IgD-negative memory B cell (primary cell): ENCODE results near the gene C5orf24. TPM values are rescaled to one million over a fixed set of nuclear protein-coding genes. Genes with fewer than 3 reads are reported as not detected.
"Not testable (repeated sequence)": the region's sequence is repeated elsewhere in the genome, so short reads cannot be mapped to it uniquely, and the experiment has no call there.

Experiments
- H3K27ac Mint-ChIP-seq, 3 donors: one replicate each; pipeline ENCODE4 v1.8.0; 2020 to 2022; ENCODE audit warnings: mild to moderate bottlenecking in 3 of 3, mixed read lengths in 3 of 3, moderate library complexity in 1 of 3
- H3K27me3 Mint-ChIP-seq: one replicate; pipeline ENCODE4 v1.8.0; 2021; ENCODE audit warnings: mixed read lengths
- H3K36me3 Mint-ChIP-seq: one replicate; pipeline ENCODE4 v1.8.0; 2020; ENCODE audit warnings: mild to moderate bottlenecking, mixed read lengths
- H3K4me1 Mint-ChIP-seq, 3 donors: one replicate each; pipeline ENCODE4 v1.8.0; 2020 to 2022; ENCODE audit warnings: mixed read lengths in 3 of 3, mild to moderate bottlenecking in 1 of 3
- H3K4me3 Mint-ChIP-seq, 4 donors: one replicate each; pipeline ENCODE4 v1.8.0; 2020 to 2022; ENCODE audit warnings: mild to moderate bottlenecking in 4 of 4, mixed read lengths in 4 of 4, moderate library complexity in 3 of 4
- H3K9me3 Mint-ChIP-seq, 3 donors: one replicate each; pipeline ENCODE4 v1.8.0; 2020 to 2021; ENCODE audit warnings: mixed read lengths in 3 of 3, mild to moderate bottlenecking in 1 of 3
- polyA plus RNA-seq: library from polyadenylated mRNA; unstranded; fragments of 300-500 nt; fragmentation: Illumina TruSeq; gene quantifications from one replicate; pipeline ENCODE4 v1.2.3, GENCODE V29; 2021

C5orf24 gene
- 9.4 TPM for polyA plus RNA-seq

DNA sequence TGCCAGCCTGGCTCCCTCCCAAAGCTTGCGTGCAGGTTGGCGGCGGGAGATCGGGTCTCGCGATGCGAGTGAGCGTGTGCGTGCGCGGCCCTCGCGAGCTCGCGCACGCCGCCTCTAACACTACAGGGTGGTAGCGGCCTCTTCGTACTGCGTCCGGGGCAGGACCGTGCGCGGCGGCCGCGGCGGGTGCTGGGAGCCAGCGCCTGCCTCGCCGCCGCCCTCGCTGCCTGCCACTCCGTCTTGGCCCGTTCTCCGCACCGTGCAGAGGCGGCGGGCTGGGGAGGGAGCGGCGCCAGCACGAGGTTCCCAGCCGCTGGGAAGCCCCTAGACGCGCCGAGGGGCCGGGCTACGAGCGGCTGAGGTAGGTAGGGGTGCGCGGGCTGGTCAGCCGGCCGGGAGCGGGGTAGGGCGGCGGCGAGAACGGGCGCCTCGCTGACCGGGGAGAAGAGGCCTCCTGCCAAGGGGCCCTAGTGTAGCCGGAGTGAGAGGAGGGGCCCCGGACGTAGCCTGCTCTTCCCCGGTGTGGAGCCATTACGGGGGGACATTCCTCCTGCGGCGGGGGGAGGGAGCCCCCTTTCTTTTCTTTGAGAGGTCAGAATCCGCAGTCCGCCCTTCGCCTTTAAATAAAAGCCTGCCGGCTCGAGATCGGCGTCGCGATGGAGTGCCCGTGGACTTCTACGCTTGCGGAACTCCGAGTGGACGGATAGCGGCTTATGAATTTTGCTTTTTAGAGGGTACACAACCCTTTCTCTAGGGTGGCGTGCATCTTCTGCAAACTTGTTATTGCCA lies at the start of gene C5orf24:
C5orf24 (plus strand) TSS at position 117 of the 789 bp plus-strand sequence. CDS start 8,933 bp downstream, outside the sequence.
- peak within 1 kb of the TSS; percentile 85 to 96 (median 89) for H3K4me3 Mint-ChIP-seq
- peaks cover 16 to 23% (median 19%) of the 10 kb centered on the region in 3 donors for H3K4me1 Mint-ChIP-seq
- H3K27ac Mint-ChIP-seq = peak within 1 kb of the TSS; percentile 93
- no peaks in the 10 kb centered on the region for H3K9me3 Mint-ChIP-seq
- no peaks in the 10 kb centered on the region for H3K36me3 Mint-ChIP-seq
- H3K27me3 Mint-ChIP-seq = no peaks in the 10 kb centered on the region

DNA sequence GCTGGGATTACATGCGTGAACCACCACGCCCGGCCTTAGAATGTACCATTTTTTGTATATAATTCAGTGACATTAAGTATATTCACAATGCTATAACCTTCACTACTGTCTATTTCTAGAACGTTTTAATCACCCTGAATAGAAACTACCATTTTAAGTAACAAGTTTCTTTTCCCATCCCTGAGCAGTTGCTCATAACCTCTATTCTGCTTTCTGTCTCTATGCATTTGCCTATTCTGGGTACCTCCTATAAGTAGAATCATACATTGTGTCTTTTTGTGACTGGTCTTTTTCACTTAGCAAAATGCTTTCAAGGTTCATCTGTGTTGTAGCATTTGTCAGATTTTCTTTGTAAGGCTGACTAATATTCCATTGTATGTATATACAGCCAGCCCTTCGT lies 47.3 kb upstream of the C5orf24 start:
- peak overlapping the region in 1 of 3 donors; percentile 31 for H3K27ac Mint-ChIP-seq
- H3K4me3 Mint-ChIP-seq = no peak overlapping the region

GRCh38 chr5:134803821-134804220 lies 41.9 kb upstream of the C5orf24 start:
- Mint-ChIP-seq H3K36me3 (peaks cover 11% of the 10 kb centered on the region), H3K9me3 (no peaks in the 10 kb centered on the region), H3K27me3 (no peaks in the 10 kb centered on the region), H3K27ac (peak overlapping the region in 1 of 3 donors; percentile 14), H3K4me1 (no peaks in the 10 kb centered on the region), H3K4me3 (no peak overlapping the region)

More for the DNA sequence above, 47.3 kb upstream of the C5orf24 start:
- H3K27me3 Mint-ChIP-seq = no peaks in the 10 kb centered on the region
- peaks cover 0 to 4% (median 0%) of the 10 kb centered on the region in 3 donors for H3K4me1 Mint-ChIP-seq
- peaks cover 4% of the 10 kb centered on the region for H3K36me3 Mint-ChIP-seq
- no peaks in the 10 kb centered on the region for H3K9me3 Mint-ChIP-seq

DNA sequence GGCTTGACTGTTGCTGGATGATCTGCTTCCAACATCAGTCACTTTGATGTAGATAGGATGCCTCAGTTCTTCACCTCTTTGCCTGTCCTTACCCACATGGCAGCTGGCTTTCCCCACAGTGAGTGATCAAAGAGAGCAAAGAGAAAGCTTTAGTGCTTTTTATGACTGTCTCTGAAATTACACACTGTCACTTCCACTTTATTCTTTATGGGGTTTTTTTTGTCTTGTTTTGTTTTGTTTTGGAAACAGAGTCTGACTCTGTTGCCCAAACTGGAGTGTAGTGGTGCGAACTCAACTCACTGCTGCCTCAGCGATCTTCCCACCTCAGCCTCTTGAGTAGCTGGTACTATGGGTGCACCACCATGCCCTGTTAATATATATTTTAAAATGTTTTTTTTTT lies 32.4 kb upstream of the C5orf24 start:
- H3K27ac Mint-ChIP-seq = peak overlapping the region; percentile 19 to 81 (median 20)
- H3K4me3 Mint-ChIP-seq = peak overlapping the region in 3 of 4 donors; percentile 4 to 88 (median 65)
- peaks cover 6 to 14% (median 8%) of the 10 kb centered on the region in 3 donors for H3K4me1 Mint-ChIP-seq
- H3K27me3 Mint-ChIP-seq = no peaks in the 10 kb centered on the region
- H3K36me3 Mint-ChIP-seq = peaks cover 5% of the 10 kb centered on the region
- no peaks in the 10 kb centered on the region for H3K9me3 Mint-ChIP-seq

DNA sequence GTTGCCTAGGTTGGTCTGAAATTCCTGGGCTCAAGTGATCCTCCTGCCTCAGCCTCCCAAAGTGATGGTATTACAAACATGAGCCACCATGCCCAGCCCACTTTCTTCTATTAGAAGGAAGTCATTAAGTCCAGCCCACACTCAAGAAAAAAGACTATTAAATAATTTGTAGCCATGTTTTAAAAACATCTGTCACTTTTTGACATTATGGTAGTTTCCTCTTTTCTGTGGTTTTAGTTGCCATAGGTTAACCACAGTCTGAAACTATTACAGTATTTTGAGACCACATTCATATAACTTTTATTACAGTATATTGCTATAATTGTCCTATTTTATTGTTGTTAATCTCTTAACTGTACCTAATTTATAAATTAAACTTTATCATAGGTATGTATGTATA lies 31.9 kb upstream of the C5orf24 start:
- Mint-ChIP-seq H3K27me3 (no peaks in the 10 kb centered on the region), H3K36me3 (peaks cover 5% of the 10 kb centered on the region), H3K4me1 (peaks cover 6 to 14% (median 8%) of the 10 kb centered on the region in 3 donors), H3K9me3 (no peaks in the 10 kb centered on the region), H3K4me3 (peak overlapping the region in 2 of 4 donors; percentile 4 to 88), H3K27ac (peak overlapping the region; percentile 19 to 81 (median 20))

DNA sequence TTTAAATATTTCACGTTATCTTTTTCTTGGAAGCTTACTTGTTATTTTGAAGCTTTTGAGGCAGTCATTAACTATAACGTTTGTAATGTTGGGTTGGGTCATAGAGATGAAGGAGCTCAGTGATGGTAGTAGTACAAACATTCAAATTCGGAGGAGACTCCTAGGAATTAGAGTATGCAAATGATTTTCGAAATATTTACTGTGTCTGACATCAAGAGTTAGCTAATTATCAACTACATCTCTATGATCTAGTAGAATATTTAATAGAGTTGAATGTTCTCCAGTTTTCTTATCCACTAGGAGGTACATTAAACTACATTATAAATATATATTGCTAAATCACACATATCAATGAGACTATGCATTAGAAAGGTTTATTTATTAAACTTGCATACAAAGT lies 28.8 kb upstream of the C5orf24 start:
- no peak overlapping the region for H3K27ac Mint-ChIP-seq
- H3K4me3 Mint-ChIP-seq = no peak overlapping the region
- H3K27me3 Mint-ChIP-seq = no peaks in the 10 kb centered on the region
- H3K4me1 Mint-ChIP-seq = peaks cover 6 to 14% (median 8%) of the 10 kb centered on the region in 3 donors
- no peaks in the 10 kb centered on the region for H3K9me3 Mint-ChIP-seq
- H3K36me3 Mint-ChIP-seq = peaks cover 6% of the 10 kb centered on the region

DNA sequence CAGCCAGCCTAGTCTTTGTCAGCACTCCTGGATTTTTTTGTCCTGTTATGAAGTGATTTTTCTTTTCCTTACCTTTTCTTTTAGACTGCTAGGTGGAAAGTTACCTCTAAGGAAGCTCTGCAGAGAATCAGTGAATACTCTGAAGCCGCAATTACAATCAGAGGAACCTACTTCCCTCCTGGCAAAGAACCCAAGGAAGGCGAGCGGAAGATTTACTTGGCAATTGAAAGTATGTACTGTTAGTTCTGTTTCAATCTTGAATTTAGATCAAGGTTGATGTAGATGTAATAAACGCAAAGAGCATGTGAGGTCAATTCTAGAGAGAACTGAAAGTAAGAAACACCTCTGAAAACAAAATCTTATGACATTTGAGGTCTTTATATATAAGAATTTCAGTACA lies 27.0 kb upstream of the C5orf24 start:
- Mint-ChIP-seq H3K36me3 (peaks cover 3% of the 10 kb centered on the region), H3K4me3 (no peak overlapping the region), H3K9me3 (no peaks in the 10 kb centered on the region), H3K4me1 (peaks cover under 1 to 5% (median 2%) of the 10 kb centered on the region in 3 donors), H3K27ac (peak overlapping the region in 1 of 3 donors; percentile 30), H3K27me3 (no peaks in the 10 kb centered on the region)

GRCh38 chr5:134819407-134819963 lies 26.3 kb upstream of the C5orf24 start:
- no peaks in the 10 kb centered on the region for H3K9me3 Mint-ChIP-seq
- H3K27ac Mint-ChIP-seq = no peak overlapping the region
- H3K27me3 Mint-ChIP-seq = no peaks in the 10 kb centered on the region
- no peak overlapping the region for H3K4me3 Mint-ChIP-seq
- peaks cover 0 to 2% (median 0%) of the 10 kb centered on the region in 3 donors for H3K4me1 Mint-ChIP-seq
- H3K36me3 Mint-ChIP-seq = peaks cover 3% of the 10 kb centered on the region

DNA sequence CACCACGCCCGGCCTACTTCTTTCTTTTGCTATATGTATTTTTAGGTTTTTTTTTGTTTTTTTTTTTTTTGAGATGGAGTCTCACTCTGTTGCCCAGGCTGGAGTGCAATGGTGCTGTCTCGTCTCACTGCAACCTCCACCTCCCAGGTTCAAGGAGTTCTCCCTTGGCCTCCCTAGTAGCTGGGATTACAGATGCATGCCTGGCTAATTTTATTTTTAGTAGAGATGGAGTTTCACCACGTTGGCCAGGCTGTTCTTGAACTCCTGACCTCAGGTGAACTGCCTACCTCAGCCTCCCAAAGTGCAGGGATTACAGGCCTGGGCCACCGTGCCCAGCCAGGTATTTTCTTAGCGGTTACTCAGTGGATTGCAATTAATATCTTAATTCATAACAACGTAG lies 23.9 kb upstream of the C5orf24 start:
- Mint-ChIP-seq H3K27ac (no peak overlapping the region), H3K4me1 (peaks cover 3 to 8% (median 8%) of the 10 kb centered on the region in 3 donors), H3K9me3 (no peaks in the 10 kb centered on the region), H3K4me3 (no peak overlapping the region), H3K27me3 (no peaks in the 10 kb centered on the region), H3K36me3 (peaks cover 3% of the 10 kb centered on the region)

DNA sequence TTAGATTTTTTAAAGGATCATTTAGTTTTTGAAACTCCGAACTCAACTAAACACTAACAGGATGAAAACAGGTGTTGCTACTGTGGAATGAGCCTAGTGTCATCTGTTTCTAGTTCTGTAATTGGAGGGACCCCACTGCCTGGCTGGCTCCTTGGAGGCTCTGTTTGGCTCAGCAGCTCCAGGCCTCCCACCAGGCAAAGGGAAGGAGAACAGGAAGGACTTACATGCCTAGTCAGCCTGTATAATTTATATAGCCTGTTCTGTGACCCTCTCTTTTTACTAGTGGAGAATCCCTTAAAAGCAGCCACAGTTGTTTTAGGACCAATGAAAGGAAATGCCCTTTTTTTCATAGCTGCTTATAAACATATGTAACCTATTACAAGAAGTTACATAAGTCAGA lies 21.1 kb upstream of the C5orf24 start:
- Mint-ChIP-seq H3K4me3 (no peak overlapping the region), H3K9me3 (no peaks in the 10 kb centered on the region), H3K27me3 (no peaks in the 10 kb centered on the region), H3K4me1 (peaks cover 3 to 8% (median 8%) of the 10 kb centered on the region in 3 donors), H3K36me3 (no peaks in the 10 kb centered on the region), H3K27ac (no peak overlapping the region)

GRCh38 chr5:134825212-134825611 lies 20.6 kb upstream of the C5orf24 start:
- H3K9me3 Mint-ChIP-seq = no peaks in the 10 kb centered on the region
- no peaks in the 10 kb centered on the region for H3K27me3 Mint-ChIP-seq
- peak overlapping the region in 1 of 3 donors; percentile 46 for H3K27ac Mint-ChIP-seq
- no peaks in the 10 kb centered on the region for H3K36me3 Mint-ChIP-seq
- H3K4me1 Mint-ChIP-seq = peaks cover 3 to 8% (median 8%) of the 10 kb centered on the region in 3 donors
- H3K4me3 Mint-ChIP-seq = peak overlapping the region in 1 of 4 donors; percentile 33

GRCh38 chr5:134833340-134834032 lies 12.3 kb upstream of the C5orf24 start:
- Mint-ChIP-seq H3K36me3 (peaks cover 2% of the 10 kb centered on the region), H3K27me3 (no peaks in the 10 kb centered on the region), H3K4me3 (no peak overlapping the region), H3K9me3 (no peaks in the 10 kb centered on the region), H3K4me1 (no peaks in the 10 kb centered on the region), H3K27ac (peak overlapping the region in 1 of 3 donors; percentile 33)

DNA sequence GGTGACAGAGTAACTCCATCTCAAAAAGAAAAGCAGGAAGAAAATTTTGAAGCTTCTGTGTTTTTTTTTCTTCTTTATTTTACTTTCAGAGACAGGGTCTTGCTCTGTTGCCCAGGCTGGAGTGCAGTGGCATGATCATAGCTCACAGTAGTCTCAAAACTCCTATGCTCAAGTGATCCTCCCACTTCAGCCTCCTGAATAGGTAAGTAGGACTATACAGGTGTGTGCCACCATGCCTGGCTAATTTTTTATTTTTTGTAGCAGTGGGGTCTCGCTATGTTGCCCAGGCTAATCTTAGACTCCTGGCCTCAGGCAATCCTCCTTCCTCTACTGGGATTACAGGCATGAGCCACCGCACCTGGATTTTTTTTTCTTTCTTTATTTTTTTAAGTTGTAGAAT lies 10.1 kb upstream of the C5orf24 start:
- Mint-ChIP-seq H3K36me3 (peaks cover 2% of the 10 kb centered on the region), H3K9me3 (no peaks in the 10 kb centered on the region), H3K27ac (no peak overlapping the region), H3K4me1 (no peaks in the 10 kb centered on the region), H3K27me3 (no peaks in the 10 kb centered on the region), H3K4me3 (no peak overlapping the region)

DNA sequence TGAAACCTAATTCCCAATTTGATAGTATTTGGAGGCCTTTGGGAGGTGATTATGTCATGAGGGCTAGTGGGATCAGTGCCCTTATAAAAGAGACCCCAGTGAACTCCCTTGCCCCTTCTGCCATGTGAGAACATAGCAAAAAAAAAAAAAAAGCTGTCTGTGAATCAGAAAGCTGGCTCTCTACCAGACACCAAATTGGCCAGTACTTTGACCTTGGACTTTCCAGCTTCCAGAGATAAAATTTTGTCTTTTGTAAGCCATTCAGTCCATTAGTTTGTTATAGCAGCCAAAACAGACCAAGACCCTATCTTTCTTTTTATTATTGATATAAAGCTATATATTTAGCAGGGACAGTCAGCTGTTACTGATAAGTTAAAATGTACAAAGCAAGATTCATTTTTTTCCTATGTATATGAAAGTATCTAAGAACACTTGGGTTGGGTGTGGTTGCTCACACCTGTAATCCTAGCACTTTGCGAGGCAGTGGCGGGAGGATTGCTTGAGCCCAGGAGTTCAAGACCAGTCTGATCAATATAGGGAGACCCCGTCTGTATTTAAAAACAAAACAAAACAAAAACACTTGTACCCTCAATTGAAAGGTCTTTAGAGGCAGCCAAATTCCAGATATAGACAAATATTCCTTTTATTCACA lies 8.1 kb upstream of the C5orf24 start:
- H3K9me3 Mint-ChIP-seq = no peaks in the 10 kb centered on the region
- H3K27ac Mint-ChIP-seq = no peak overlapping the region
- H3K27me3 Mint-ChIP-seq = no peaks in the 10 kb centered on the region
- H3K4me1 Mint-ChIP-seq = no peaks in the 10 kb centered on the region
- no peak overlapping the region for H3K4me3 Mint-ChIP-seq
- H3K36me3 Mint-ChIP-seq = peaks cover 2% of the 10 kb centered on the region

DNA sequence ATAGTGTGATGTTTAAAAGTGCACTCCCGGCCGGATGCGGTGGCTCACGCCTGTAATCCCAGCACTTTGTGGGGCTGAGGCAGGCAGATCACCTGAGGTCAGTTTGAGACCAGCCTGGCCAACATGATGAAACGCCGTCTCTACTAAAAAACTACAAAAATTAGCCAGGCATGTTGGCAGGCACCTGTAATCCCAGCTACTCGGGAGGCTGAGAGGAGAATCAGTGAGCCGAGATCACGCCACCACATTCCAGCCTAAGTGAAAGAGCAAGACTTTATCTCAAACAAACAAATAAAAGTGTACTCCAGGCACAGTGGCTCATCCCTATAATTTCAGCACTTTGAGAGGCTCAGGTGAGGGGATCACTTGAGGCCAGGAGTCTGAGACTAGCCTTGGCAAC lies 7.4 kb upstream of the C5orf24 start:
- peak overlapping the region in 1 of 3 donors; percentile 33 for H3K27ac Mint-ChIP-seq
- H3K36me3 Mint-ChIP-seq, H3K4me3 Mint-ChIP-seq, H3K27me3 Mint-ChIP-seq, H3K4me1 Mint-ChIP-seq, H3K9me3 Mint-ChIP-seq: not testable (repeated sequence)
